Loucy (cell line): ENCODE data around the gene RAP1GAP2.

Experiments
- EZH2phosphoT487 ChIP-seq: fragments of 200-600 bp; IDR thresholded peaks from 2 replicates; pipeline ENCODE4 v1.6.1; 2018; ENCODE audit warnings: antibody characterized with exemption, mild to moderate bottlenecking, moderate library complexity, borderline replicate concordance
- TF ChIP-seq, protein P1 (sequence below): fragments of 200-600 bp; sonication (generic); conservative IDR thresholded peaks from 2 replicates; pipeline ENCODE4 v1.5.1; 2014; ENCODE audit warnings: mild to moderate bottlenecking, antibody characterized with exemption, low read length

DNA sequence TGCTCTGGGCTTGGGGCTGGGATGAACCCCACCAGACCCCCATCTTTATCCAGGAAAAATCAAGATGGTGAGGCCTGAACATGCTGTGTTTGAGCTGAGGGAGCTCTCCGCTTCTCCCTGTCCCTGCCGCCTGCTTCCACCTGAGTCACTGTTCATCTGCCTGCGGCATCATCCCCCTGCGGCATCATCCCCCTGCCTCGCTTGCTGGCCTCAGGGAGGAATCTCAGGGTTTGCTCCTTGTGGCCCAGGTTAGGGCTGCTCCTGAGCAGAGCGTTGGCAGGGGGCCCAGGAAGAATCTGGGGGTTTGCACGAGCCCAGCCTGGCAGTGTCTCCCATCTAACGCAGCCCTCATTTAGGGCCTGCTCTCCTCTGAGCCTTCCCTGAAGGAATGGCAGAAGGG is 11.4 kb upstream of the RAP1GAP2 start:
- TF ChIP-seq, protein P1, sequence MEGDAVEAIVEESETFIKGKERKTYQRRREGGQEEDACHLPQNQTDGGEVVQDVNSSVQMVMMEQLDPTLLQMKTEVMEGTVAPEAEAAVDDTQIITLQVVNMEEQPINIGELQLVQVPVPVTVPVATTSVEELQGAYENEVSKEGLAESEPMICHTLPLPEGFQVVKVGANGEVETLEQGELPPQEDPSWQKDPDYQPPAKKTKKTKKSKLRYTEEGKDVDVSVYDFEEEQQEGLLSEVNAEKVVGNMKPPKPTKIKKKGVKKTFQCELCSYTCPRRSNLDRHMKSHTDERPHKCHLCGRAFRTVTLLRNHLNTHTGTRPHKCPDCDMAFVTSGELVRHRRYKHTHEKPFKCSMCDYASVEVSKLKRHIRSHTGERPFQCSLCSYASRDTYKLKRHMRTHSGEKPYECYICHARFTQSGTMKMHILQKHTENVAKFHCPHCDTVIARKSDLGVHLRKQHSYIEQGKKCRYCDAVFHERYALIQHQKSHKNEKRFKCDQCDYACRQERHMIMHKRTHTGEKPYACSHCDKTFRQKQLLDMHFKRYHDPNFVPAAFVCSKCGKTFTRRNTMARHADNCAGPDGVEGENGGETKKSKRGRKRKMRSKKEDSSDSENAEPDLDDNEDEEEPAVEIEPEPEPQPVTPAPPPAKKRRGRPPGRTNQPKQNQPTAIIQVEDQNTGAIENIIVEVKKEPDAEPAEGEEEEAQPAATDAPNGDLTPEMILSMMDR: no peak
- TF ChIP-seq EZH2phosphoT487: no peak
